Ishikawa (cell line): ENCODE data around the gene PRKAR2B.

Experiments
- CEBPB ChIP-seq: IDR thresholded peaks from 2 replicates; pipeline ENCODE4 v1.6.1; 2012
- CREB1 ChIP-seq: IDR thresholded peaks from 2 replicates; pipeline ENCODE4 v1.6.1; 2012; ENCODE audit warnings: low read depth
- EP300 ChIP-seq: IDR thresholded peaks from 2 replicates; pipeline ENCODE4 v1.6.1; 2012; ENCODE audit warnings: borderline replicate concordance
- FOXM1 ChIP-seq: IDR thresholded peaks from 2 replicates; pipeline ENCODE4 v1.6.1; 2012; ENCODE audit warnings: low read depth, borderline replicate concordance
- RAD21 ChIP-seq: IDR thresholded peaks from 2 replicates; pipeline ENCODE4 v1.6.1; 2012; ENCODE audit warnings: low read depth
- REST ChIP-seq: IDR thresholded peaks from 2 replicates; pipeline ENCODE4 v1.6.1; 2012; ENCODE audit warnings: low read depth, mild to moderate bottlenecking
- TAF1 ChIP-seq: IDR thresholded peaks from 2 replicates; pipeline ENCODE4 v1.6.1; 2012; ENCODE audit warnings: low read depth, mild to moderate bottlenecking
- TCF12 ChIP-seq: IDR thresholded peaks from 2 replicates; pipeline ENCODE4 v1.6.1; 2012; ENCODE audit warnings: low read depth
- TEAD4 ChIP-seq: IDR thresholded peaks from 2 replicates; pipeline ENCODE4 v1.6.1; 2012
- YY1 ChIP-seq: IDR thresholded peaks from 2 replicates; pipeline ENCODE4 v1.6.1; 2012; ENCODE audit warnings: low read depth
- ZBTB7A ChIP-seq: IDR thresholded peaks from 2 replicates; pipeline ENCODE4 v1.6.1; 2012; ENCODE audit warnings: low read depth

- TF ChIP-seq CEBPB: no peak
- no peak for TF ChIP-seq YY1
- TF ChIP-seq FOXM1: no peak
- no peak for TF ChIP-seq CREB1
- TF ChIP-seq TAF1: no peak
- TF ChIP-seq TCF12: no peak
- TF ChIP-seq EP300: no peak
- no peak for TF ChIP-seq ZBTB7A
- peak; percentile 68 for TF ChIP-seq RAD21
- TF ChIP-seq TEAD4: no peak
- TF ChIP-seq REST: no peak
These were observed 157.4 kb downstream of the PRKAR2B start for GRCh38 chr7:107201795-107202450.
